ENCODE measurements around the gene MBNL3.

MBNL3 gene

GRCh38 chrX:132413459-132413858 lies 75.4 kb downstream of the MBNL3 start:
- no peak for DNase-seq

- no peak for DNase-seq
These were observed 76.6 kb downstream of the MBNL3 start for GRCh38 chrX:132412208-132412607.

GRCh38 chrX:132411310-132411977 lies 77.4 kb downstream of the MBNL3 start:
- DNase-seq = no peak

GRCh38 chrX:132409780-132410556 lies 78.9 kb downstream of the MBNL3 start:
- no peak for DNase-seq

GRCh38 chrX:132407691-132408090 lies 81.1 kb downstream of the MBNL3 start:
- no peak for DNase-seq

- DNase-seq = no peak
These were observed 82.7 kb downstream of the MBNL3 start for GRCh38 chrX:132406106-132406505.

- no peak for DNase-seq
These were observed 84.6 kb downstream of the MBNL3 start for GRCh38 chrX:132404266-132404665.

- no peak for DNase-seq
These were observed 86.9 kb downstream of the MBNL3 start for GRCh38 chrX:132401935-132402334.

GRCh38 chrX:132400706-132401105 lies 88.1 kb downstream of the MBNL3 start:
- DNase-seq = no peak

GRCh38 chrX:132395645-132396044 lies 93.2 kb downstream of the MBNL3 start:
- no peak for DNase-seq

- DNase-seq = no peak
These were observed 93.8 kb downstream of the MBNL3 start for GRCh38 chrX:132395026-132395425.

GRCh38 chrX:132394591-132394990 lies 94.2 kb downstream of the MBNL3 start:
- DNase-seq = no peak

- no peak for DNase-seq
These were observed 94.8 kb downstream of the MBNL3 start for GRCh38 chrX:132393992-132394391.

GRCh38 chrX:132393485-132393884 lies 95.4 kb downstream of the MBNL3 start:
- no peak for DNase-seq

GRCh38 chrX:132393085-132393484 lies 95.8 kb downstream of the MBNL3 start:
- DNase-seq = no peak

- no peak for DNase-seq
These were observed 98.0 kb downstream of the MBNL3 start for GRCh38 chrX:132390792-132391191.

- no peak for DNase-seq
These were observed 99.4 kb downstream of the MBNL3 start for GRCh38 chrX:132389480-132389879.

GRCh38 chrX:132388371-132388770 lies 100.5 kb downstream of the MBNL3 start:
- DNase-seq = no peak

- no peak for DNase-seq
These were observed 104.5 kb downstream of the MBNL3 start for GRCh38 chrX:132384301-132384700.

- no peak for DNase-seq
These were observed 106.8 kb downstream of the MBNL3 start for GRCh38 chrX:132382068-132382467.

- DNase-seq = no peak
These were observed 110.6 kb downstream of the MBNL3 start for GRCh38 chrX:132378281-132378680.

- no peak for DNase-seq
These were observed 112.9 kb downstream of the MBNL3 start for GRCh38 chrX:132375941-132376340.

GRCh38 chrX:132373610-132374009 lies 115.2 kb downstream of the MBNL3 start:
- no peak for DNase-seq

GRCh38 chrX:132369617-132370326 lies 119.1 kb downstream of the MBNL3 start:
- no peak for DNase-seq

Data from GOT3 (cell line).